Heart left ventricle (tissue), 16 donors: Measurements from ENCODE around the gene TLX1. TPM values are rescaled to one million over a fixed set of nuclear protein-coding genes. Genes with fewer than 3 reads are reported as not detected.

Source experiments
- ATAC-seq, 4 donors: fragments of 200-7000 bp; cut with Tn5 transposase; one replicate each; pipeline ENCODE4 v1.9.1; 2020 to 2022; ENCODE audit warnings: moderate library complexity in 4 of 4, mild to moderate bottlenecking in 3 of 4, moderate number of reproducible peaks in 1 of 4
- DNase-seq, 5 donors: peaks; one replicate each; pipeline ENCODE4 v3.0.0-alpha.2; 2020
- H3K27ac ChIP-seq, 12 donors: fragments of 200-600 bp; sonication (generic) in 4 of 12; one replicate each; pipeline versions ENCODE4 v1.5.0 to v1.8.0; 2016 to 2022; ENCODE audit warnings: mild to moderate bottlenecking in 2 of 12
- H3K27me3 ChIP-seq, 9 donors: fragments of 200-600 bp; sonication (generic) in 2 of 9; one replicate each; pipeline versions ENCODE4 v1.5.1 to v1.8.0; 2016 to 2022; ENCODE audit warnings: mild to moderate bottlenecking in 3 of 9
- H3K36me3 ChIP-seq, 9 donors: fragments of 200-600 bp; sonication (generic) in 2 of 9; one replicate each; pipeline versions ENCODE4 v1.5.0 to v1.8.0; 2018 to 2022; ENCODE audit warnings: mild to moderate bottlenecking in 2 of 9
- H3K4me1 ChIP-seq, 12 donors: fragments of 200-600 bp; sonication (generic) in 4 of 12; one replicate each; pipeline versions ENCODE4 v1.5.0 to v1.8.0; 2016 to 2022; ENCODE audit warnings: mild to moderate bottlenecking in 3 of 12
- H3K4me3 ChIP-seq, 12 donors: fragments of 200-600 bp; sonication (generic) in 4 of 12; one replicate each; pipeline versions ENCODE4 v1.5.0 to v1.8.0; 2017 to 2022; ENCODE audit warnings: mild to moderate bottlenecking in 9 of 12, moderate library complexity in 4 of 12
- H3K9me3 ChIP-seq, 12 donors: fragments of 200-600 bp; sonication (generic) in 4 of 12; one replicate each; pipeline versions ENCODE4 v1.5.0 to v1.8.0; 2016 to 2022; ENCODE audit warnings: mild to moderate bottlenecking in 1 of 12
- POLR2A ChIP-seq, 2 donors: fragments of 450-650 bp; IDR thresholded peaks; one replicate each; pipeline ENCODE4 v1.6.1; 2017; ENCODE audit warnings: antibody characterized with exemption in 2 of 2, mild to moderate bottlenecking in 2 of 2, moderate library complexity in 2 of 2
- WGBS, 4 donors: extraction: QIAGEN DNeasy Blood & Tissue Kit in 2 of 4; methylation state at CpG; one replicate each; pipeline versions ENCODE4 v1.1.5 to v1.1.7; 2013 to 2018; 5-methylcytosine and 5-hydroxymethylcytosine counted together
- intact Hi-C, 10 donors: fragments of 100-400 bp; cut with DNase I; formaldehyde crosslinking; loops; one replicate each; pipeline versions ENCODE4 v1.11.1 to v1.14.2; 2022
- polyA plus RNA-seq, 2 donors: library from polyadenylated mRNA; stranded (reverse); fragments of 200-250 nt; gene quantifications; one replicate each; pipeline ENCODE4 v1.2.3, GENCODE V29; 2013
- total RNA-seq, 9 donors: library from RNA; depleted of rRNA in 2 of 9; stranded (reverse); fragments of >200 nt in 2 of 9; fragmentation: NEBNext Ultra II Directional in 3 of 9; extraction: Animal tissue kit (Norgen Biotek cat#: 25700) in 3 of 9; gene quantifications; one replicate each; pipeline versions ENCODE4 v1.1.0 to v1.2.4, GENCODE V29; 2016 to 2023
- TF ChIP-seq, protein P1 (sequence below), 12 donors: fragments of 200-600 bp; sonication (generic) in 4 of 12; IDR thresholded peaks; one replicate each; pipeline versions ENCODE4 v1.5.0 to v1.8.0; 2018 to 2022; ENCODE audit warnings: antibody characterized with exemption in 12 of 12, mild to moderate bottlenecking in 5 of 12
- donor health status: ischemic (EF 13 %, LVEDD 7.1; RV severe dilation, severe dysfunction).
- donor health status: healthy with polysubstance abuse.
- donor health status: DM: no; HTN: yes; CAD: no.
- donor health status: DM: no; HTN: no; CAD: no.
- donor health status: ischemic (EF 25% LVEDD 6.9; RV normal size, moderate dysfunction).
- donor health status: ischemic (EF 25% LVEDD 5.7; RV mildly dilated, moderate dysfunction).
- donor health status: healthy.
- donor health status: DM: yes; HTN: yes; CAD: no.
- donor health status: ischemic (EF 35%, LVEDD 5.7; RV mildly dilated, moderate dysfunction).
- donor health status: nonischemic (EF 11% LVEDD 7.7; RV severe dilation, severe dysfunction).
- donor health status: DM: yes; HTN: yes; CAD: no.
- donor health status: PGD.
- donor health status: ischemic (EF 29% LVEDD 5.4; RV normal size, mild dysfunction).
- donor health status: nonischemic (EF 23%, LVEDD 6.1; RV moderate dilation, normal function).

Gene TLX1
- total and polyA plus RNA-seq, 11 donors: 0.08 to 0.94 (median 0.18) TPM; not detected in 3

DNA sequence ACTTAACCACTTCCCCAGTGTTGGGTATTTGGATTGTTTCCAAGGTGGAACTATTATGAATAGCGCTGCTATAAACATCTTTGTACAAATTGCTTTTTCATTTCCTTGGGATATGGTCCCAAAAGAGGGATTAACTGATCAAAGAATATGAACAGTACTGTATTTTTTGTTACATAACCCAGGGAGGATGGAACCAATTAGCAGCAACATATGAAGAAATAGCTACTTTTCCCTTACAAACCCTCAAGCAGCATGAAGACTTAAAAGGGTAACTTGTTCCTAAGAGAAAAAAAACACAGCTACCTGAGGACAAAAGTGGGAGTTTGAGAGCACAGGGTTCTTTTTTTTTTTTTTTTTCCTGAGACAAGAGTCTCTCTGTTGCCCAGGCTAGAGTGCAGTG, 13.1 kb upstream of the TLX1 start:
- no peak for DNase-seq
- H3K36me3 ChIP-seq: no peaks in the 10 kb centered on the region
- WGBS, 4 donors: 66 to 78% (median 74%) methylated on average over 1 of the region's 1 CpG
- no peak for TF ChIP-seq POLR2A (IDR thresholded peaks at IDR 0.05)
- TF ChIP-seq, protein P1, sequence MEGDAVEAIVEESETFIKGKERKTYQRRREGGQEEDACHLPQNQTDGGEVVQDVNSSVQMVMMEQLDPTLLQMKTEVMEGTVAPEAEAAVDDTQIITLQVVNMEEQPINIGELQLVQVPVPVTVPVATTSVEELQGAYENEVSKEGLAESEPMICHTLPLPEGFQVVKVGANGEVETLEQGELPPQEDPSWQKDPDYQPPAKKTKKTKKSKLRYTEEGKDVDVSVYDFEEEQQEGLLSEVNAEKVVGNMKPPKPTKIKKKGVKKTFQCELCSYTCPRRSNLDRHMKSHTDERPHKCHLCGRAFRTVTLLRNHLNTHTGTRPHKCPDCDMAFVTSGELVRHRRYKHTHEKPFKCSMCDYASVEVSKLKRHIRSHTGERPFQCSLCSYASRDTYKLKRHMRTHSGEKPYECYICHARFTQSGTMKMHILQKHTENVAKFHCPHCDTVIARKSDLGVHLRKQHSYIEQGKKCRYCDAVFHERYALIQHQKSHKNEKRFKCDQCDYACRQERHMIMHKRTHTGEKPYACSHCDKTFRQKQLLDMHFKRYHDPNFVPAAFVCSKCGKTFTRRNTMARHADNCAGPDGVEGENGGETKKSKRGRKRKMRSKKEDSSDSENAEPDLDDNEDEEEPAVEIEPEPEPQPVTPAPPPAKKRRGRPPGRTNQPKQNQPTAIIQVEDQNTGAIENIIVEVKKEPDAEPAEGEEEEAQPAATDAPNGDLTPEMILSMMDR (IDR thresholded peaks at IDR 0.05): no peak
- H3K4me3 ChIP-seq: no peak overlapping the region
- H3K4me1 ChIP-seq: peaks cover 0 to 16% (median 8%) of the 10 kb centered on the region in 12 donors
- peaks cover 18 to 90% (median 44%) of the 10 kb centered on the region in 9 donors for H3K27me3 ChIP-seq
- no peak overlapping the region for H3K27ac ChIP-seq
- no peak for ATAC-seq
- intact Hi-C loops: no loop called here
- H3K9me3 ChIP-seq: no peaks in the 10 kb centered on the region

DNA sequence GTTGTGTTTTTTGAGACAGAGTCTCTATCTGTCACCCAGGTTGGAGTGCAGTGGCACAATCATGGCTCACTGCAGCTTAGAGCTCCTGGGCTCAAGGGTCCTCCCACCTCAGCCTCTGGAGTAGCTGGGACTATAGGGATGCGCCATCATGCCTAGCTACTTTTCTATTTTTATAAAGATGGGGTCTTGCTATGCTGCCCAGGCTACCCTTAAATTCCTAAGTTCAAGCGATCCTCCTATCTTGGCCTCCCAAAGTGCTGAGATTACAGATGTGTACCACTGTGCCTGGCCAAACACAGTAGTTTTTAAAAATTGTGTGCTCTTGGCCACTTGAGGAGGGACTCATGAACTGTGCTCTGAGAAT, 10.6 kb upstream of the TLX1 start:
- no peaks in the 10 kb centered on the region for H3K9me3 ChIP-seq
- peak overlapping the region in 10 of 12 donors; percentile 33 to 63 (median 54) for H3K4me3 ChIP-seq
- no peaks in the 10 kb centered on the region for H3K36me3 ChIP-seq
- DNase-seq (no peak), ATAC-seq (no peak)
- intact Hi-C loops: no loop called here
- H3K27me3 ChIP-seq: peaks cover 39 to 100% (median 68%) of the 10 kb centered on the region in 9 donors
- no peak overlapping the region for H3K27ac ChIP-seq
- TF ChIP-seq POLR2A (IDR thresholded peaks at IDR 0.05): no peak
- TF ChIP-seq, protein P1 (IDR thresholded peaks at IDR 0.05): no peak
- peaks cover 0 to 25% (median 14%) of the 10 kb centered on the region in 12 donors for H3K4me1 ChIP-seq
- WGBS, 4 donors: 89 to 100% (median 93%) methylated on average over 2 of the region's 2 CpGs

DNA sequence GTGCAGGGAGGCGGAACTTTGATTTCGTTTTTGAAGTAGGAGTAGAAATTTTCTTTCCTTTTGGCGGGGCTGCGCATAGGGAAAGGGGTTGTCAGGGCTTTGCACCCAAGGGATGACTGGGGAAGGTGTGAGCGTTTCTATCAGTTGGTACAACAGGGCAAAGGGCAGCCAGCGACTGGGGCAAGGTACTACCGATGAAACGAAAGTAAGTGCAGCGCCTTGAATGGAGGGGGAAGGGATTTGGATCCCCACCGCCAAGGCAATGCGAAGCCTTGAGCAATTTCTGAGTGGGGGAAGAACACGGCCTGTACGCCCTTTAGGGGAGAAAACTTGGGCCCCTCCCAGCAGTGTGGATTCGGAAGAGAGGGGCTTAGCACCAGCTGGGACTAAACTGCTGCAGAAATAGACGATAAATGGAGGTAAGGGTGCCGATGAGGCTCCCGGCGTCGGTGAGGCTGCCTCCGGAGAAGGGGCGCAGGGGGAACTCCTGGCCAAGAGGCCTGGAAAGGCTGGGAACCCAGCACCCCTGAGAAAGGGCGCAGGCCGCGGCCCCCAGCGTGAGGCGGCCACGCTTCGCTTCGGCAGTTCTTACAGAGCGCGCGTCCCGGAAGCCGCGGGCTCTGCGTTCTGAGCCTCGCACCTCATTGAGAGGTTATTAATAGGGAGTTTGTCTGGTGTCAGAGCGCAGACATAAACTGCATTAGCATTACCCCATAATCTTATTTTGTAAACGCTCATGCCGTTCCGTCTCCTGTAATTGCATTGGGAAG, 10.0 kb upstream of the TLX1 start:
- TF ChIP-seq, protein P1 (IDR thresholded peaks at IDR 0.05): no peak
- TF ChIP-seq POLR2A (IDR thresholded peaks at IDR 0.05): no peak
- 8 to 14% (median 9%) methylated on average over 29 to 41 of the region's 41 CpGs for WGBS, 4 donors
- Histone ChIP-seq H3K36me3 (no peaks in the 10 kb centered on the region), H3K9me3 (no peaks in the 10 kb centered on the region), H3K27ac (no peak overlapping the region), H3K4me1 (peaks cover 0 to 25% (median 14%) of the 10 kb centered on the region in 12 donors), H3K27me3 (peaks cover 42 to 100% (median 70%) of the 10 kb centered on the region in 9 donors), H3K4me3 (peak overlapping the region; percentile 13 to 63 (median 52))
- peak in 2 of 4 donors; percentile 22 to 65 for ATAC-seq
- no peak for DNase-seq
- intact Hi-C loops: no loop called here

DNA sequence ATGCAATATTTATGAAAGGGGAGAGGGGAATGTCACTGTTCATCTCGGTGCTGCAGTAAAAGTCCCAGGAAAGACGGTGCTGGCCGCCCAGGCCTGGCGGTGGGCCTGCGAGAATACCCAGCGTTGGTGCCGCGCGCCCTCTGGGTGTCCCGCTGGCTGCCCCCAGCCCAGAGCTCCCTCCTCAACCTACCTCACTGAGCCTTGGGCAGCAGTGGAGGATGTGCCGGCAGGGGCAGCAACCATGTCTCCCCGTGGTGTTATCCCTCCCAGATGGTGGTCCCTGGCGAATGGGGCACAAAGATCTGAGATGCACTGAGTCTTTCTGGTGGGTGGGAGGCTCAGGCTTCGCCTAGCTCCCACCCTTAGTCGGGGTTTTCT, 9.5 kb upstream of the TLX1 start:
- Histone ChIP-seq H3K4me1 (peaks cover 0 to 25% (median 14%) of the 10 kb centered on the region in 12 donors), H3K4me3 (peak overlapping the region in 10 of 12 donors; percentile 40 to 63 (median 54)), H3K27ac (no peak overlapping the region), H3K36me3 (no peaks in the 10 kb centered on the region), H3K27me3 (peaks cover 45 to 100% (median 73%) of the 10 kb centered on the region in 9 donors), H3K9me3 (no peaks in the 10 kb centered on the region)
- intact Hi-C loops: no loop called here
- ATAC-seq: no peak
- DNase-seq: no peak
- 0 to 12% (median 10%) methylated on average over 13 to 15 of the region's 15 CpGs for WGBS, 4 donors
- TF ChIP-seq, protein P1 (IDR thresholded peaks at IDR 0.05): no peak
- TF ChIP-seq POLR2A (IDR thresholded peaks at IDR 0.05): no peak
